Stomach smooth muscle (tissue), 2 donors: ENCODE measurements around the gene SPOP.
"Not testable (repeated sequence)": the region's sequence is repeated elsewhere in the genome, so short reads cannot be mapped to it uniquely, and the experiment has no call there.

Experiments used
- H3K27ac ChIP-seq: one replicate; pipeline ENCODE4 v1.7.0; 2013; ENCODE audit warnings: mild to moderate bottlenecking, low read length, inconsistent platforms
- H3K27me3 ChIP-seq, 2 donors: one replicate each; pipeline ENCODE4 v1.7.0; 2013; ENCODE audit warnings: low read length in 2 of 2; ENCODE audit not compliant: insufficient read depth in 2 of 2, control insufficient read depth in 1 of 2
- H3K36me3 ChIP-seq, 2 donors: one replicate each; pipeline ENCODE4 v1.7.0; 2013; ENCODE audit warnings: low read length in 2 of 2; ENCODE audit not compliant: control insufficient read depth in 2 of 2, insufficient read depth in 2 of 2
- H3K4me1 ChIP-seq: one replicate; pipeline ENCODE4 v1.7.0; 2013; ENCODE audit warnings: low read length; ENCODE audit not compliant: control insufficient read depth, insufficient read depth
- H3K4me3 ChIP-seq, 2 donors: one replicate each; pipeline ENCODE4 v1.7.0; 2013; ENCODE audit warnings: low read length in 2 of 2
- H3K9ac ChIP-seq, 2 donors: one replicate each; pipeline ENCODE4 v1.7.0; 2013; ENCODE audit warnings: low read length in 2 of 2, mild to moderate bottlenecking in 1 of 2
- H3K9me3 ChIP-seq, 2 donors: one replicate each; pipeline ENCODE4 v1.7.0; 2013; ENCODE audit warnings: low read length in 2 of 2; ENCODE audit not compliant: control insufficient read depth in 2 of 2
- donor health status: healthy.
- donor health status: Pancreatic carcinoma.

Gene SPOP

DNA sequence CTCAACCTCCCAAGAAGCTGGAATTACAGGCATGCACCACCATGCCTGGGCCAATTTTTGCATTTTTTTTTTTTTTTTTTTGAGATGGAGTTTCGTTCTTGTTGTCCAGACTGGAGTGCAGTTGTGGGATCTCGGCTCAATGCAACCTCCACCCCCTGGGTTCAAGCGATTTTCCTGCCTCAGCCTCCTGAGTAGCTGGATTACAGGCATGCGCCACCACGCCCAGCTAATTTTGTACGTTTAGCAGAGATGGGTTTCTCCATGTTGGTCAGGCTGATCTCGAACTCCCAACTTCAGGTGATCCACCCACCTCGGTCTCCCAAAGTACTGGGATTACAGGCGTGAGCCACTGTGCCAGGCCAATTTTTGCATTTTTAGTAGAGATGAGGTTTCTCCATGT is 127.1 kb downstream of the SPOP start:
- H3K9me3 ChIP-seq, H3K36me3 ChIP-seq, H3K27me3 ChIP-seq, H3K4me3 ChIP-seq, H3K9ac ChIP-seq, H3K27ac ChIP-seq, H3K4me1 ChIP-seq: not testable (repeated sequence)

DNA sequence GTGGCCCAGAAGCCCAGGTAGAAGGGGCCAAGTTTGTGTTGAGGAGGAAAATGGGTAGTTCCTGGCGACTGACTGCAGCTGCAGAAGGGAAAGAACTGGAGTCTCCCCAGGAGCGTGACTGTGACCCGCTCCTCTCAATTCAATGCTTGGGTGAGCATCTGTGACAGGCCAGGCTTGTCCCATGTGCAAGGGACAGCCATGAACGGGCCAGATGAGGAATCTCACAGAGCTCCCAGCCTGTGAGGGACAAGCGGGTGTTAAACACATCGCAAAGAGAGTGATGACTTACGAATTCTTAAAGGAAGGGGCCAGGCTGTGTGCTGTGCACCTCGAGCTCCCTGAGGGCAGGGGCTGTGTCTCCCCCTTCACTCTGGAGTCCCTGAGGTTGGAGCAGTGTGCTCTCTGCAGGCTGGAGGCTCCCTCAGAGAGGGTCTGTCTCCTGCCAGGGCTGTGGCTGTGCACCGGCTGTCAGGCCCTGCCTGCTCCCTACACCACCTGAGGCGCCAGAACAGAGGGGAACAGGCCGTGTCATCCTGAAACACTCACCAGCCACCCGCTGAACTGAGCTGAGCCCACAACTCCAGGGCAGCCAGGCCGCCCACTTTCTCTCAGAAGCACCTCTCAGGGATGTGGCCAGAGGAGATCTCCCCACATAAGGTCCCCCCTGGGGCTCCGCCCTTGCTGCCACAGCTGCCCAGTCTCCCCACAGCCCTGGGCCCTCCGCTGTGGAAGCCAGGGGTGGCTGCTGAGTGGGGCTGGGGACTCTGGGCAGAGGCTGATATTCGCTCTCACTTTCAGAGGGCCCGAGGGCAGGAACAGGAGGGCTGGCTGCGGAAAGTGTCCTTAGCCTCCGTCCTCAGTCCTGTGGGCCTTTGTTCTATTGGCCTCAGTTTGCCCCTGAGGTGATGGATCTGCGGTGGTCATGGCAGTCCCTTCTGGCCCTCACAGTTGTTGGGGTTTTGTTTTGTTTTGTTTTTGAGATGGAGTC is 127.9 kb downstream of the SPOP start:
- Histone ChIP-seq H3K4me1 (peaks cover 2% of the 10 kb centered on the region), H3K27me3 (peaks cover 0 to 3% of the 10 kb centered on the region in 2 donors), H3K9me3 (no peaks in the 10 kb centered on the region), H3K9ac (no peak overlapping the region), H3K36me3 (no peaks in the 10 kb centered on the region), H3K4me3 (no peak overlapping the region), H3K27ac (no peak overlapping the region)

- Histone ChIP-seq H3K36me3 (no peaks in the 10 kb centered on the region), H3K9ac (no peak overlapping the region), H3K27ac (no peak overlapping the region), H3K4me3 (no peak overlapping the region), H3K9me3 (no peaks in the 10 kb centered on the region), H3K27me3 (peaks cover 0 to 5% of the 10 kb centered on the region in 2 donors), H3K4me1 (peaks cover 2% of the 10 kb centered on the region)
Observed at GRCh38 chr17:49549311-49549605, 128.6 kb downstream of the SPOP start.
